Ramos (cell line): ENCODE measurements around the gene OPRD1.
"Not testable (repeated sequence)": the region's sequence is repeated elsewhere in the genome, so short reads cannot be mapped to it uniquely, and the experiment has no call there.

Source experiments
- in situ Hi-C: fragments of 300-500 bp; cut with MboI; formaldehyde crosslinking; loops from one replicate; pipeline ENCODE4 v1.14.3; 2022; ENCODE audit warnings: low sequenced_read_pairs; ENCODE audit not compliant: unreplicated experiment

OPRD1 gene

GRCh38 chr1:28796352-28797211 lies 15.4 kb upstream of the OPRD1 start:
- in situ Hi-C loops: loop anchor here (25.0 kb wide), 1 partner anchor 241 kb away; no protein-coding TSS in a partner anchor

GRCh38 chr1:28800324-28800723 lies 11.6 kb upstream of the OPRD1 start:
- in situ Hi-C loops: no loop called here

GRCh38 chr1:28801461-28801860 lies 10.5 kb upstream of the OPRD1 start:
- in situ Hi-C loops: no loop called here

GRCh38 chr1:28803051-28803450 lies 8.9 kb upstream of the OPRD1 start:
- in situ Hi-C loops: no loop called here

- in situ Hi-C loops: no loop called here
Observed at GRCh38 chr1:28803662-28804061, 8.3 kb upstream of the OPRD1 start.

GRCh38 chr1:28804071-28804470 lies 7.9 kb upstream of the OPRD1 start:
- in situ Hi-C loops: no loop called here

GRCh38 chr1:28807046-28807445 lies 4.9 kb upstream of the OPRD1 start:
- in situ Hi-C loops: no loop called here

GRCh38 chr1:28807986-28808385 lies 4.0 kb upstream of the OPRD1 start:
- in situ Hi-C loops: no loop called here

- in situ Hi-C loops: no loop called here
Observed at GRCh38 chr1:28811369-28811765, 603 bp upstream of the OPRD1 start.

GRCh38 chr1:28812669-28813468 lies 899 bp downstream of the OPRD1 start:
- in situ Hi-C loops: no loop called here

- in situ Hi-C loops: no loop called here
Observed at GRCh38 chr1:28813931-28814465, 2.0 kb downstream of the OPRD1 start.

- in situ Hi-C loops: no loop called here
Observed at GRCh38 chr1:28815533-28816185, 3.7 kb downstream of the OPRD1 start.

GRCh38 chr1:28817133-28817532 lies 5.2 kb downstream of the OPRD1 start:
- in situ Hi-C loops: no loop called here

GRCh38 chr1:28819020-28819419 lies 7.0 kb downstream of the OPRD1 start:
- in situ Hi-C loops: no loop called here

GRCh38 chr1:28822799-28823198 lies 10.8 kb downstream of the OPRD1 start:
- in situ Hi-C loops: no loop called here

- in situ Hi-C loops: not testable (repeated sequence)
Observed at GRCh38 chr1:28824061-28824460, 12.1 kb downstream of the OPRD1 start.

GRCh38 chr1:28828227-28828858 lies 16.4 kb downstream of the OPRD1 start:
- in situ Hi-C loops: not testable (repeated sequence)

GRCh38 chr1:28830814-28831213 lies 18.8 kb downstream of the OPRD1 start:
- in situ Hi-C loops: no loop called here

- in situ Hi-C loops: no loop called here
Observed at GRCh38 chr1:28832966-28833365, 21.0 kb downstream of the OPRD1 start.

GRCh38 chr1:28833381-28833780 lies 21.4 kb downstream of the OPRD1 start:
- in situ Hi-C loops: no loop called here
